NCI-H345 treated with DMSO at 0.1 percent for 48 hours (cell line): Measurements from ENCODE around the gene PKP4.

Experiments
- DNase-seq: peaks from one replicate; lab custom pipeline; 2025; ENCODE audit not compliant: unreplicated experiment; lab: John Stamatoyannopoulos, UW

The PKP4 gene

GRCh38 chr2:158637357-158637756, 180.6 kb downstream of the PKP4 start:
- DNase-seq = no peak

- DNase-seq = no peak
These were observed 187.4 kb downstream of the PKP4 start for GRCh38 chr2:158644139-158644538.

DNA sequence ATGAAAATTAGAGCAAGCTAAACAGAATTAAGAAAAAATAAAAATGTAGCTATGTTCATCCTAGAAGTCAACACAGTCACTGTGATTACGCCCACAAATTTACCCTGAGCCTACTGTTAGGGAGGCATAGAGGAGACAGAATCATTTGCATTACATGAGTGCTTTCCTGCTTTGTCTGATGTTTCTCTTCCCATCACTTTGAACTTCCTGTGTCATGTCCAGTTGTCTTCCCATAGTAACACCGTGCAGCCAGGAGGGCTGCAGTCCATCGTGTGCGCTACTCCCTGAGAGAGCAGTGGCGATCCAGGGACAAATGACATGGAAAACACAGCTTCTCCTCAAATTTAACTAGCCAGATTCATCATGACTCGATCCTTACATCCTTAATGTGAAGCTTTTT, 188.5 kb downstream of the PKP4 start:
- no peak for DNase-seq

GRCh38 chr2:158647436-158648231, 190.9 kb downstream of the PKP4 start:
- no peak for DNase-seq

DNA sequence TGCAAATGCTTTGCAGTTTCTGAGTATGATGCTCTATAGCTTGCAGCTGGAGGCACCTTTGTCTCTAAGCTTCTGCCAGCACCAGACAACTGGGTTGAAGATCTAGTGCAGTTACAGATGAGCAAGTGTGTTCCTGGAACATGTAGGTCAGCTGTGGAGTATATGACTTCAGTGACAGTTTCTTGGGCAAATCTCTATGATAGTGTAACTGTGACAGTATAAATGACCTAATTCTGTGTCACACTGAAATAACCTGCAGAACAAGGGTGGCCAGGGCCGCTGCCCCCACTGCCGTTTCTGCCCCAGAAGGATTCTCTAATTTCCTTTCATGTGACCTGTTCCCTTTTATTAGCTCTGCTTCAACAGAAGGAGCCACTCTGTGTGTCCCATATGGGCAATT, 193.1 kb downstream of the PKP4 start:
- DNase-seq = no peak

DNA sequence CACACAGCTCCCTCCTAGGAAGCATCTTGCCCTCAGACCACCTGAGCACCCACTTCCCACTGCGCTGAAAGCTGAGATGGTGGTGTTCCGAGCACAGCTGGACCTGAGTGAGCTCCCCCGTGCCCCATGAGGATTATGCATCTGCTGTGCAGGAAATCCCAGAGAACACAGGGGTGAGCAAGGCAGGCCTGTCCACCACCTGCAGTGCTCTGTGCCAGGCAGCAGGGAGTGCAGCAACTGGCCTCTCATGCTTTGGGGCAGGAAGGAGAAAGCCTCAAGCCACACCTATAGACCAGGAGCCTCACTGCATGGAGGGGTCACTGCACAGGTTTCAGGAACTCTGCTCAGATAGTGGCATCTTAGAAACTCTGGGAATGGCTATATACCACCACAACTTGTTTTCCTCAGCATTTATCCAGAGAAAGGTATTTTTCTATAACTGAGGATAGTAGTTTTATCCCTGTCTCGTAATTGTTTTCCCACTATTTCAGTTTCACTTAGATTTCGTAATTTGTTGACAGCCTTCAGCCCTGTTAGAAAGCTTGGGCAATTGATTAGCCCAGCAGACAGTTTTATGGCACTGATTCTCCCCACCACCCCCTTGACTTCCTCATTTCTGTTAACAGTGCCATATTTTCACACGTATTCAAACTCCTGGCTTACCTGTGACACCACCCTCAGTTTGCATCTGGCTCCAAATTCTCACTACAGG, 194.1 kb downstream of the PKP4 start:
- DNase-seq = no peak

DNA sequence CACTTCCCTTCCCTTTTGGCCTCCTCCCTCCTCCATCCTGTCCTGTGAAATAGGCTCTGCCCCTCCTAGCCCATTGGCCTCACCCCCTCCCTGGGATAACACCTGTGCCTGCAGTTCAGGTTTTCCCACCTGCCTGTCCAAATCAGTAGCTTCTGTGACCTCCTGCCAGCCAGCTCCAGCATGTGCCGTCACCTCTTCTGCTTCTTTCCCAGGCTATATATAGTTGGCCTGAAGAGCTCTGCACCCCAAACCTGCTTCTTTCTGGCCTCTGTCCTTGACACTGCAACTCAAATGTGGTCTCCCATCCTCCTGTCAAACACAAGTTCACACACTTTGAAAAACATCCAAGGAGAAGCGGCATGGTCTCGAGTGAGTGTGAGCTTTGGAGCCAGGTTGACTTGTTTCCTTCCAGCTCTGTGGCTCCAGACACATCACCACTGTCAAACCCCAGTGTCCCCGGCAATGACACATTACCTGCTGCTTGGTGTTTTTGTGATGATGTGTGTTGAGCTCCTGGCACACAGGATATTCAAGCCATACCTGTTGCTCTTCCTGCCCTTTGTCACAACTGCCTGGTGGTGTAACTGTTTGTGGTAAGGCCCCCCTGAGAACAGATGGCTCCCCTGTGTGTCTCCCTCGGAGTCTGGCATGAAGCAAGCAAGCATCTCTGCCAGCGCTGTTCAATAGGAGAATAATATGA, 194.8 kb downstream of the PKP4 start:
- no peak for DNase-seq

DNA sequence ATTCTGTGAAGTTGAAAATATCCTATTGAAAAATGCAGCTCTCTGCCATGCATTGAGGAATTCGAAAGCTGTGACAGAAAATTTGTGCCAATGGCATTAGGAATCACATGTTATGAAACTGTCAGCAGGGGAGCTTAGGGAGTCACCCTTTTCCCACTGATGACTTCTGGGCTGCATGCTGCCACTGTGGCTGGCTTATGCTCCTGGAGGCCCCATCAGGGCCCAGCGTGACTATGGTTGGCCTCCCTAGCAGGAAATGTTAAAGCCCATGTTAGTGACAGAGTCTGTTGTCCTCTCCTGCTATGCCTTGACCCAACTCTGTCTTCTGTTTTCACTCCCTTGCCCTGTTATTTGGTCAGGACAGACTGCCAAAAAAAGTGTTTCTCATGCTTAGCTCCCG, 198.9 kb downstream of the PKP4 start:
- DNase-seq = no peak

DNA sequence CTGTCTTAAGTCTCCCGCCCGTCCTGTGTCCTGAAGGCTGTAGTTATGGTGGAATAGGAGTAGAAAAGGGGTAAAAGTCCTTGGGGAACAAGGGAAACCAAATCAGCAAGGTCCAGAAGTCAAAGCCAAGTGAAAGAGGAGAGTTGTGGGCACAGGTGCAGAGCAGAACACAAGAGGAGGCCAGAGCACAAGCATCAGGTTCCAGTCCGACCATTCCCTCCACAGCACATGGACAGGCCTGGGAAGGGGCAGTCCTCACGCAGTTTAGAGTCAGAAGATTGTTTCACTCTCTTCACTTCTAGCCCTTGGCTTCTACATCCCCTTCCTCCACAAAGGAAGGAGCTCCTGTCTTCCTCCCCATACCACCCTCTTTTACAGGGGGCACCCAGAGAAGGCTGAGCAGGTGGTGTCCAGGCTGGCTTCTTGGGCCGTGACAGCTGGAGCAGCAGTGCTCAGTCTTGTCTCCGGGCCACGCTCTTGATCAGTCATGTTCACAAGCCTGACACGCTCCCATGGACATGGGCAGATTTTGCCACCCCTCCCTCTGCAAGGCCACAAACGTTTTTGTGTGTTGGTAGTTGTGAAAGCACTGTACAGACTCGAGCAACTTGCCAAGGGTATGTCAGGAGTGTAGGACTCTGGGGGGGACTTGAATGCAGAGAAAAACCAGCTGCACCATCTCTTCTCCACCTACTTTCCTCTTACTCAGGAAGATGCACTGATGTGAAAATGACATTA, 199.9 kb downstream of the PKP4 start:
- DNase-seq = no peak

- DNase-seq = no peak
These were observed 201.6 kb downstream of the PKP4 start for GRCh38 chr2:158658396-158658795.

DNA sequence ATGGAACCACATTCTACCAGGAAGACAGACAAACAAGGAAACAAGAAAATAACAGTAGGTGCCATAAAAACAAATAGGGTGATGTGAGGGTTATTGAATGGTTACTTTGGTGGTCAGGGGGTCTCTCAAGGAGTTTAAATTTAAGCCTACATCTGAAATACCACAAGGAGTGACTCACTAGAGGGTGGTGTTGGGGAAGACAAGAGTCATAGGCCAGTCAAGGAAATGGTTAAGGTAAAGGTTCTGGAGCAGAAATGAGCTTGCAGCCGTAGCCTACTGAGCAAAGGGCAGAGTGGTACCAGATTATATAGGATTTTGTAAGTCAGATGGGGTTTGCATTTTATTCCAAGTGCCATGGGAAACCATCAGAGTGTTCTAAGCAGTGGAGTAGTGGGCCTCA, 202.7 kb downstream of the PKP4 start:
- DNase-seq = no peak

- DNase-seq = no peak
These were observed 204.5 kb downstream of the PKP4 start for GRCh38 chr2:158661231-158661630.

DNA sequence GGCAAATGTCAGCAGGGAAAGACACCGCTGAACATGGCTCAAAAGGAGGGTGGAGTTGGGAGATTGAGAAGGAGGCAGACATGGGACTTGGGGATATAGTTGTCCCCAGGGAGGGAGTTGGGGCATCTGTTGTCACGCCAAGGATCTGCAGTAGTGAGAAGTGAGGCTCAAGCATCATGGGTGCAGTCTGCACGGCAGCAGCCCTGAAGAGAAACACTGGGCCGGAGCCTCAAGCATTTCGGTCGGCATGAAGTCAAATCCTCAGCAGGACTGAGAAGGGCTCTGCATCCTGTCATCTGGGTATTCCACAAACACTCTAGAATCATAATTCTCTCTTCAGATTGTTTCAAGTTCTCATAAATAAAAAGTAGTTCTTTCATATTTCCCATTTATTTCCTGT, 205.7 kb downstream of the PKP4 start:
- no peak for DNase-seq

GRCh38 chr2:158663796-158664195, 207.0 kb downstream of the PKP4 start:
- no peak for DNase-seq

DNA sequence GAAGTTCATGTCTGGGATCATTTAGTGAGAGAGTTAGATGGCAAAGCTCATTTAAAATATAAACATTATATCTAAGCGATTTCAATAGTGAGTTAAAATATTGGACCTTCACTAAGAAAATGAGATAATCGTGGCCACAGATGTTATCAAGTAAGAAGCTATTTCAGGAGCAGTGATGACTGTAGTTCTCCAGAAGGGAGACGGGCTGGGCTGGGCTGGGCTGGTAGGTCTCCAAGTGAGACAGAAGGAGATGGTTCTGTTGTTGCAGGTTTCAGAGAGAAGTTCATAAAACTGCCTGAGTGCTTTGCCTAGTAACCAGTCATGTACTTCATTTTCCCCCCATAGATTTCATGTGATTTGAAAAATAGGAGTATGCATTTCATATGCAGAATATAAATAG, 208.2 kb downstream of the PKP4 start:
- no peak for DNase-seq

DNA sequence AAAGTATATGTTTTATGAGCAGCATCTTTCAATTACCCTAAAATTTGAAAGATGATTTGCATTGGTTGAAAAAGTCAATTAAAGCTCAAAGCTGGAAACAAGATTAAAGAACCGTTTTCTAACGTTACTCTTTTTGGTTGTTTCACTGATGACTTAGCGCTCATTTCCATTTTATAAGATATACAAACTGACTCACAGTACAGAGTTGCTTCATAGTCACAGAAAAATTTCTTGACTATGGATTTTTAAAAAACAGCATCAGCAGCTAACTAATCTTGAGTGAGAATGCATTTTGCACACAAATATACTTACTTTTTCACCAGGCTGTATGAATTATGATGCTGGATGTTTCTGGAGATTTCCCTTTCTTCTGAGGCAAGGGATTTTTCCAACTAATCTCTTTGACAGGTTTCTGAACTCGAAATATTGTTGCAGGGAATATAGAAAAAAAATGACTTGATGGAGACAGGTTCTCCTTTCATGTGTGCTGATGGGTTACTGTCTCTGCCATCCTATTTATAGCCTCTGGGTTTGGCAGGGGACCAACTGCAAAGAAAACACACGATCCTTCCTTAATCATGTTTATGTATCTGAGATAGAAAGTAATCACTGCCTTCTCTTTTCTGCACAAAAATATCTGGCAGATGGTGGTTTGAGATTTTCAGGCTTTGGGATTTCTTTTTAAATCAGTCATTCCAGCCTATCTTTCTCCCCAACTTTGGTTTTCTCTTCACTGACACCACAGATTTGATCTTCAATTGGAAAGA, 209.0 kb downstream of the PKP4 start:
- no peak for DNase-seq

DNA sequence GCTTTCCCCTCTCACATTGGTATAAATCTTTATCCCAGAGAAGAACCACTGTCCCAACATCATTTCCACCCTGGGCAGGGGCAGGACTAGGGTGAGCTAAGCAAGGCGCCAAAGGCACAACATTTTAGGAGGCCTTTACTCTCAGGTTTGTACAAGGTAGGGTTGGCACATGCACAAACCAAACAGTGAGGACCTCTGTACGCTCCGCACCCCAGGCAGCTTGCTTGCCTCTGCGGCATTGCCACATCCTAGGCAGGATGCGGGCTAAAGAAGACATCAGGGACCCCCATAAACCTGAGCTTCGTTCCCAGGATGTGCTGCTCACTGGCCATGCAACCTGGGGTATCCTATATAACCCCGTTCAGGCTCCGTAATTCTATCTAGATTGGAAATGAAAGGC, 210.2 kb downstream of the PKP4 start:
- DNase-seq = no peak

DNA sequence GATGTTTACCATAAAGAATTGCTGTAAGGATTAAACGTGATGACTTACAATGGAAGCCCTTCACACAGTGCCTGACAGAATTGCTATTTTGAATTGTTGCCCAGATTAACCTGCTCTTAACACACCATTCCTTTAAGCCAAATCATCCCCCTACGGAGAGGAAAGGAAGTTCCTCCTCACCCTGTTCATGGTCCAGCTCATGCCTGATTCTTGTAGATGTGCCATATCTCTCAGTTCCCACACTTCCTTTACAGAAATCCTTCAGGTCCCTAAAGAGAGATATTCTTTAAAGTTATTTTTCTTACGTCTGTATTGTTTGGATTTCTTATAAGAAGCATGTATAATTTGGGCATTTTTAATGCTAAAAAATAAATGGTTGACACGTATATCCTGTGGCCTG, 210.8 kb downstream of the PKP4 start:
- DNase-seq = no peak

GRCh38 chr2:158668001-158668765, 211.4 kb downstream of the PKP4 start:
- no peak for DNase-seq

DNA sequence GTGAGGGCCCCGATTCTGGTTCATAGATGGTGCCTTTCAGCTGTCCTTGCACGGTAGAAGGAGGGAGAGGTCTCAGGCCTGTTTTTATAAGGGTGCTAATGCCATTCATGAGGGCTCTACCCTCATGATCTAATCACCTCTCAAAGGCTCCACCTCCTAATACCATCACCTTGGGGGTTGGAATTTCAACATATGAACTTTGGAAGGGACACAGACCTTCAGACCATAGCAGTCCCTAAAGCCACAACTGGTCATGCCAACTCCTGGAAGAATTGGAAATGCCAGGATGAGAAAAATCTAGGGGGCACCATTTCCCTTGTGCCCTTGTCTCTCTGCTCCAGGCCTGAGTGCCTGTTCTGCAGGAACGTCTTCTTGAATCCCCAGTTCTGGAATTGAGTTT, 213.5 kb downstream of the PKP4 start:
- no peak for DNase-seq
